NCI-H1105 (cell line): ENCODE data around the gene BDKRB2.

ENCODE experiments used
- DNase-seq: peaks from one replicate; lab custom pipeline; 2025; lab: John Stamatoyannopoulos, UW

BDKRB2 gene

GRCh38 chr14:96252323-96252998, 47.8 kb downstream of the BDKRB2 start:
- peak; percentile 34 for DNase-seq

- DNase-seq = no peak
Measured at GRCh38 chr14:96252999-96253539, 48.4 kb downstream of the BDKRB2 start.

GRCh38 chr14:96254687-96255086, 50.0 kb downstream of the BDKRB2 start:
- no peak for DNase-seq

- no peak for DNase-seq
Measured at GRCh38 chr14:96255501-96256366, 51.1 kb downstream of the BDKRB2 start, which contains the start of gene BDKRB1. Gene BDKRB1 (plus strand): TSS chr14:96256210. CDS start chr14:96263683, 7,473 bp downstream.

GRCh38 chr14:96256407-96256806, 51.8 kb downstream of the BDKRB2 start:
- DNase-seq = no peak

- no peak for DNase-seq
Measured at GRCh38 chr14:96257056-96257455, 52.4 kb downstream of the BDKRB2 start.

GRCh38 chr14:96257900-96258299, 53.3 kb downstream of the BDKRB2 start:
- DNase-seq = no peak

GRCh38 chr14:96260341-96260821, 55.7 kb downstream of the BDKRB2 start:
- DNase-seq = no peak

- DNase-seq = no peak
Measured at GRCh38 chr14:96261053-96261452, 56.4 kb downstream of the BDKRB2 start.

- no peak for DNase-seq
Measured at GRCh38 chr14:96261772-96262655, 57.4 kb downstream of the BDKRB2 start.

GRCh38 chr14:96263347-96264199, 58.9 kb downstream of the BDKRB2 start:
- DNase-seq = no peak

GRCh38 chr14:96264200-96264553, 59.5 kb downstream of the BDKRB2 start:
- DNase-seq = no peak

GRCh38 chr14:96264853-96265252, 60.2 kb downstream of the BDKRB2 start:
- DNase-seq = no peak

GRCh38 chr14:96265383-96266095, 60.9 kb downstream of the BDKRB2 start:
- peak; percentile 63 for DNase-seq

- DNase-seq = peak; percentile 87
Measured at GRCh38 chr14:96267336-96267735, 62.7 kb downstream of the BDKRB2 start.

GRCh38 chr14:96267916-96268315, 63.3 kb downstream of the BDKRB2 start:
- DNase-seq = no peak

- no peak for DNase-seq
Measured at GRCh38 chr14:96268431-96269358, 64.1 kb downstream of the BDKRB2 start.

GRCh38 chr14:96269359-96269710, 64.7 kb downstream of the BDKRB2 start:
- DNase-seq = no peak
